Epithelial cell of proximal tubule (primary cell): Measurements from ENCODE around the gene RPL38. TPM values are rescaled to one million over a fixed set of nuclear protein-coding genes. Genes with fewer than 3 reads are reported as not detected.

Source experiments
- DNase-seq: peaks from one replicate; pipeline ENCODE4 v3.0.0-alpha.2; 2011; ENCODE audit warnings: low read depth
- H3K4me3 ChIP-seq: 2 replicates; pipeline ENCODE4 v1.5.1; 2011; ENCODE audit warnings: low read depth, mild to moderate bottlenecking, low read length
- CTCF ChIP-seq: conservative IDR thresholded peaks from 2 replicates; pipeline ENCODE4 v1.5.1; 2012; ENCODE audit warnings: low read depth, mild to moderate bottlenecking, low read length
- total RNA-seq: library from RNA; depleted of rRNA; stranded (reverse); fragments of >200 nt; gene quantifications from 2 replicates; pipeline ENCODE4 v1.2.3, GENCODE V29; 2015

Gene RPL38
- total RNA-seq = 617 and 721 TPM in 2 replicates

DNA sequence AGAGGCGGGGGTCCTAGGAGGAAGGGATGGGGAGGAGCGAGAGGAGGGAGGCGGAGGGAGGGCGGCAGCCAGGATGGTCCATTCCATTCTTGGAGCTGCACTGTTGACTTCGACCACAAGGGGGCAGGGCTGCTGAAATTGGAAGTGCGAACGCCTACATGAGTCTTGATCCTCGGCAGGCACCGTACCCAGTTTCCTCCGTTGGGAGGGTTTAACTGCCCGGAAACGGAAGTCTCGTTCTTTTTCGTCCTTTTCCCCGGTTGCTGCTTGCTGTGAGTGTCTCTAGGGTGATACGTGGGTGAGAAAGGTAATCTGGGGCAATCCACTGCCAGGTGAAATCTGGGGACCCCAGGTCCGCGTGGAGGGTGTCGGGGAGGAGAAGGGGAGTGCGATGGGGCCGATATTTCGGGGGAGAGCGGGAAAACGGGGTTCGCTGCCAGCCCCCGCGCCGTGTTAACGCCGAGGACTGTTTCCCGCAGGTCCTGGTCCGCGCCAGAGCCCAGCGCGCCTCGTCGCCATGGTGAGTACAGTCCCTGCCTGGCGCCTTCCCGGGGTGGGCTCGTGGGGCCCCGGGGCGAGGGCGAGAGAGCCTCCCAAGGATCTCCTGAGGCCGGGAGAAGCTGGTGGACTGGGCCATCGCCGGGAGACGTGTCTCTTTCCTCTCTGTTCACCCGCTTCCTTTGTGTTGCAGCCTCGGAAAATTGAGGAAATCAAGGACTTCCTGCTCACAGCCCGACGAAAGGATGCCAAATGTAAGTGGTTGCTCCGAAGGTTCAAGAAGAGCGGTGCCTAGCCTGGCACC lies at the start of gene RPL38:
RPL38 (plus strand) TSS at position 240 of the 802 bp plus-strand sequence; CDS start at position 518, 278 bp downstream.
- peak; percentile 83 for DNase-seq
- peak within 1 kb of the TSS; percentile 99 for H3K4me3 ChIP-seq
- peak; percentile 97 for TF ChIP-seq CTCF

DNA sequence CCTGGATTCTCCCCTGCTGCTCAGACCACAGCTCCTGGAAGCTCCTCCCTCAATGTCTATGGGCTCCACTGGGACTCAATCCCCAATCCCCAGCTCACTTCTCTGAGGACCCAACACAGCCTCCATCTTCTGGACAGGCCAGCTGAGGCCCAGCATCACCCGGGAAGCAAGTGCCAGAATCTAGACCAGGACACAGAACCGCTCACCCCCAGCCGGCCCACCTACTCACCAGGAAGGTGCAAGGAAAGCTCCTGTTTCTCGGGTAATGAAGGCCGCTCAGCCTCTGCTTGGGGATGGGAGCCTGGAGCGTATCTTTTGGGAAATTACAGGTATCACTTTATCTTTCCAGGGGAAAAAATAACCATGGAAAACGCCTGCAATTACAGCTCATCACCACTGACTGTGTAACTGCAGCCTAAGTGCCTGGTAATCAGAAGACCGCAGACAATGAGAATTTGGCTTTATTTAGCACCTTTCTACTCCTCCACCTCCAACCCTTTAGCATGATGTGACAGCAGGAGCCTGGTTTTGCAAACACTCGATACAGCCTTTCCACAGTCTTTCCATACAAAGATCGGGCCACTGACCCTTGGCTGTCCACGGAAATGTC lies 49.6 kb upstream of the RPL38 start:
- no peak overlapping the region for H3K4me3 ChIP-seq
- DNase-seq = no peak
- no peak for TF ChIP-seq CTCF

DNA sequence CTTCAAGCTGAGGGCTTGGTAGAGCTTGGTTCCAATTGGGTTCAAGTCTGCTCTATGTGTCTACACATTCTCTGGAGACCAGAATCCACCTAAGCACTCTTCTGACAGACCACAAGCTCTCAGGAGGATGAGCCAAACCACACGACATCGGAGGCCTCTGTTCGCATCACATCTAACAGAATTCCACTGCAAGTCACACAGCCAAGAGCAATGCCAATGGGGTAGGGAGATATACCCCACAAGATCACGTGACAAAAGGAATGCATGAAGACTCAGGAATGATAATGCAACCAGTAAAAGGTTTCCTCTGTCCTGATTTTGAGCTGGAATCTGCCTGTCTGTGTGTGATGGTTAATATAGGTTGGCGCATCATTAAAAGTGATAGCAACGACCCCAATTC lies 46.6 kb upstream of the RPL38 start:
- no peak for TF ChIP-seq CTCF
- DNase-seq = no peak
- no peak overlapping the region for H3K4me3 ChIP-seq

DNA sequence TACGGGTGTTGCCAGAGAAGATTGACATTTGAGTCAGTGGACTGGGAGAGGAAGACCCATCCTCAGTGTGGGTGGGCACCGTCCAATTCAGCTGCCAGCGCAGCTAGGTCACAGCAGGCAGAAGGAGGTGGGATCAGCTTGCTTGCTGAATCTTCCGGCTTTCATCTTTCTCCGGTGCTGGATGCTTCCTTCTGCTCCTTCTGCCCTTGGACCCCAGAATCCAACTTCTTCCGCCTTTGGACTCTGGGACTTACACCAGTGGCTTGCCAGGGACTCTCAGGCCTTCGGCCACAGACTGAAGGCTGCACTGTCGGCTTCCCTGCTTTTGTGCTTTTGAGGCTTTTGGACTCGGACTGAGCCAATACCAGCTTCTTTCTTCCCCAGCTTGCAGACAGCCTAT lies 46.1 kb upstream of the RPL38 start:
- DNase-seq = no peak
- H3K4me3 ChIP-seq = no peak overlapping the region
- TF ChIP-seq CTCF = no peak

DNA sequence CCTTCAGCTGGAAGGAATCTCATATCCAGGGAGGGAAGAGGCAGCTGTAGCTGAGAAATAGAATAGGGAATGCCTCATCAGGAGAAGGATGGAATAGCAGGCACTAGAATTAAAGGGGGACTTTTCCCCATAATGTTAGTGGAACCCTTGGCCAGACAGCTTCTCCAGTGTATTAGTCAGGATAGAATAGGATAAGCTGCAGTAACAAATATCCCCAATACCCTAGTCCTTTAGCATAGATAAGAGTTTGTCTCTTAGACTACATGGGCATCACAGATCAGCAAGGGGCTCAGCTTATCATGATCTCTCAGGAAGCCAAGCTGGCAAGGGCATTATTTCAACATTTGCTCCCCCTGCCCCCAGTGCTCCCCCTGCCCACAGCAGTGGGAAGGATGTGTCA lies 44.7 kb upstream of the RPL38 start:
- TF ChIP-seq CTCF = no peak
- no peak for DNase-seq
- no peak overlapping the region for H3K4me3 ChIP-seq

DNA sequence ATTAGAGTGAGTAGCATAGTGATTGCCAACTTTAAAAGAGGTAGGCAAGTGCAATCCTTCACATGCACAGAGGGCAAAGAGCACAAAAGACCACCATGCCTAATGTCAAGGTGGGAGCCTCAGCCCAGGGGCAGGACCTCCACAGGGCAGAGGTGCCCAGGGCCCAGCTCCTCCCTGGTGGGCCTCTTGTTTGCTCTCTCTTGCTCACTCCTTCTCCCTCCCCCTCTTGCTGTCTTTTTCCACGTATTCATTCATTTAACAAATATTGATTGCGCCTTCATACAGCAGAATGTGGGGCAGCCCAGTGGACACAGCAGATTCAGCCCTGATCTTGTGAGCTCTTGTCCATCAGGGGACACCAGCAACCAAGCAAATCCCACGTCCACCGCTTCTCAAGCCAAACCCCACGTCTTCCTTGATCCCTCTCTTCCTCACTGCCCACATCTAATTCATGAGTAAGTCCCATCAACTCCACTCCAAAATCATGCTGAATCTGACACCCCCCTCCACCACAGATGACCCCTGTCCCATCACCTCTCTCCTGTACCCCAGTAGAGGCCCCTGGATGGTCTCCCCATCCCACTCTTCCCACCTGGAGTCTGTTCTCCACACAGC lies 44.1 kb upstream of the RPL38 start:
- no peak for TF ChIP-seq CTCF
- no peak overlapping the region for H3K4me3 ChIP-seq
- DNase-seq = no peak
